ACHN (cell line): ENCODE measurements around the gene ARRDC5.
"Not testable (repeated sequence)": the region's sequence is repeated elsewhere in the genome, so short reads cannot be mapped to it uniquely, and the experiment has no call there.

Experiments used
- DNase-seq: peaks from one replicate; pipeline ENCODE4 v3.0.0-alpha.2; 2015
- in situ Hi-C: cut with HindIII; loops from 2 replicates; pipeline ENCODE4 v1.10.0; 2017; ENCODE audit warnings: low sequenced_read_pairs, low pct_ligation_motif_present, low pct_unique_long_range_greater_than_20kb

ARRDC5 gene

GRCh38 chr19:4845975-4846374 is 56.7 kb downstream of the ARRDC5 start:
- DNase-seq, in situ Hi-C loops: not testable (repeated sequence)

DNA sequence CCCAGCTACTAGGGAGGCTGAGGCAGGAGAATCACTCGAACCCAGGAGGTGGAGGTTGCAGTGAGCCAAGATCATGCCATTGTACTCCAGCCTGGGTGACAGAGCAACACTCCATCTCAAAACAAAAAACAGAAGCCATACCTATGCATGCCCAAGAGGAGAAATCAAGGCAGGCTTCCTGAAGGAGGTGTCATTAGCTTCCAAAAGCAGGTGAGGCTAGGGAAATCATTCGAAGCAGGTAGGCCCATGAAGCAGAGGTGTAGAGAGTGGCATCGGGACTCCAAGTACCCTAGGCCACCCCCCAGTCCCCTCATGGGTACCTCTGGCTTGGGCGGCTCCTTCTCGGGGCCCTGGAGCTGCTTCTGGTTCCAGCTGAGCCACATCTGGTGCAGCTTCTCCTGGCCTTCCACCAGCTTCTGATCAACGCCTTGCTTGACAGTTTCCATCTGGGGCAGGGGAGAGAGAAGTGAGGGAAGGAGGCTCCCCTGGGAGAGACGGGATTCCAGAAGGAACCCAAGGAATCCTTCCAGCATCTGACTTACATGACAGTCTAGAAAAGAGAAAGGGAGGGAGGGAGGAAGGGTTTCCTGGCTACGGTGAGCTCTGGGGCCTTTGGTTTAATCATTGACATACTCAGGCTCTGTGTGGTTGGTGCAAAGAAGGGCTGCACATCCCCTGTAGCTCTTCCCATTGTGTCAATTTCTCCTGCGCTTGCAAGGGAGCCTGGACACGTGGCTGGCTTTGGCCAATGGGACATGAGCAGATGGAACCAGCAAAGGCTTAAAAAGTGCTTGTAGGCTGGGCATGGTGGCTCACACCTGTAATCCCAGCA is 58.1 kb downstream of the ARRDC5 start:
- in situ Hi-C loops: no loop called here
- DNase-seq: peak; percentile 79

- in situ Hi-C loops: no loop called here
- no peak for DNase-seq
Measured at GRCh38 chr19:4843647-4843965, 59.1 kb downstream of the ARRDC5 start.
